ENCODE data around the gene PLXNA2. TPM values are rescaled to one million over a fixed set of nuclear protein-coding genes. Genes with fewer than 3 reads are reported as not detected.

PLXNA2 gene
- total and polyA plus RNA-seq, 2 of the 13 experiments (the other 11 are each of a cell fraction or from before 2014, with no cell fraction given) = 1.1 to 2.1 TPM

GRCh38 chr1:208177656-208178055 lies 66.5 kb downstream of the PLXNA2 start (continued):
- peak; percentile 38; the same call in 1 of the 2 replicates for TF ChIP-seq ZBTB7A (CRISPR knock-in tag; IDR thresholded peaks at IDR 0.05)

GRCh38 chr1:208176649-208177048 lies 67.5 kb downstream of the PLXNA2 start:
- ATAC-seq (no peak), FAIRE-seq (no peak), DNase-seq (ENCODE audit: low spot score) (no peak)
- BruUV-seq (replicated peaks) = no TSS peak
- in situ Hi-C loops (cut with HindIII; ENCODE audit: extremely low pct_ligation_motif_present, low pct_unique_long_range_greater_than_20kb) (no loop called here), intact Hi-C loops (cut with micrococcal nuclease; ENCODE audit: unreplicated experiment) (no loop called here)
- H3K9me3 ChIP-seq (ENCODE audit: low read length) = no peaks in the 10 kb centered on the region
- no peak overlapping the region for H3K27ac ChIP-seq (ENCODE audit: extremely low read length, insufficient read depth, low read length)
- ChIA-PET POLR2A (no interaction called here), CTCF (ENCODE audit: low intra/inter-chr PET ratio, low total read pairs) (no interaction called here)
- no peaks in the 10 kb centered on the region for H3K27me3 ChIP-seq (ENCODE audit: control insufficient read depth in 1 of 2, insufficient read depth in 2 of 2, low read length in 2 of 2)
- WGBS (ENCODE audit: low lambda C conversion rate) = 49% methylated on average over 3 of the region's 3 CpGs
- no peak overlapping the region for H2AFZ ChIP-seq (ENCODE audit: low read length)
- H3K36me3 ChIP-seq (replicated peaks in 1 of 2; ENCODE audit: control insufficient read depth in 1 of 2, insufficient read depth in 2 of 2, low read length in 2 of 2) = no peaks in the 10 kb centered on the region
- no peak overlapping the region for H3K4me3 ChIP-seq (replicated peaks in 1 of 3; ENCODE audit: insufficient read depth in 1 of 3, low read depth in 2 of 3, low read length in 3 of 3)
- H3K4me1 ChIP-seq (ENCODE audit: insufficient read depth, low read length) = peaks cover 100% of the 10 kb centered on the region
- TF ChIP-seq PAX8 (CRISPR knock-in tag; IDR thresholded peaks at IDR 0.05; ENCODE audit: borderline replicate concordance) (no peak), TERF1 (CRISPR knock-in tag; IDR thresholded peaks at IDR 0.05) (no peak), ZSCAN9 (CRISPR knock-in tag; IDR thresholded peaks at IDR 0.05; ENCODE audit: borderline replicate concordance) (no peak), XBP1 (CRISPR knock-in tag; IDR thresholded peaks at IDR 0.05) (no peak), ZNF784 (CRISPR knock-in tag; IDR thresholded peaks at IDR 0.05; ENCODE audit: borderline replicate concordance) (no peak), CENPT (CRISPR knock-in tag; IDR thresholded peaks at IDR 0.05; ENCODE audit: low read depth) (no peak), CREM (IDR thresholded peaks at IDR 0.05) (no peak), CREM (CRISPR knock-in tag; IDR thresholded peaks at IDR 0.05) (no peak), CHD2 (IDR thresholded peaks at IDR 0.05; ENCODE audit: low read depth, low read length) (no peak), PAF1 (CRISPR knock-in tag; IDR thresholded peaks at IDR 0.05) (no peak), ZNF18 (CRISPR knock-in tag; IDR thresholded peaks at IDR 0.05; ENCODE audit: insufficient replicate concordance) (no peak), MAZ (IDR thresholded peaks at IDR 0.05; ENCODE audit: borderline replicate concordance, low read depth, low read length) (no peak), MAZ (CRISPR knock-in tag; IDR thresholded peaks at IDR 0.05; ENCODE audit: low read depth) (no peak), ZMYM4 (CRISPR knock-in tag; IDR thresholded peaks at IDR 0.05) (no peak), TEAD2 (CRISPR knock-in tag; IDR thresholded peaks at IDR 0.05) (no peak), ZNF44 (CRISPR knock-in tag; IDR thresholded peaks at IDR 0.05) (no peak), HOXD1 (CRISPR knock-in tag; IDR thresholded peaks at IDR 0.05) (no peak), NFKB2 (CRISPR knock-in tag; IDR thresholded peaks at IDR 0.05; ENCODE audit: borderline replicate concordance) (no peak), HDAC1 (CRISPR knock-in tag; IDR thresholded peaks at IDR 0.05) (no peak), PITX1 (CRISPR knock-in tag; IDR thresholded peaks at IDR 0.05) (no peak), TOPORS (CRISPR knock-in tag; IDR thresholded peaks at IDR 0.05) (no peak), RFXAP (CRISPR knock-in tag; IDR thresholded peaks at IDR 0.05; ENCODE audit: borderline replicate concordance) (no peak)
- H4K20me1 ChIP-seq (ENCODE audit: insufficient read depth, low read length) = no peaks in the 10 kb centered on the region
- H3K79me2 ChIP-seq (ENCODE audit: insufficient read depth, low read length) = no peaks in the 10 kb centered on the region
- no peak overlapping the region for H3K4me2 ChIP-seq (ENCODE audit: low read depth, low read length)
- H3K9ac ChIP-seq (ENCODE audit: insufficient read depth, low read depth, low read length) = no peak overlapping the region

All from HepG2 (cell line).